22Rv1 (cell line): ENCODE results near the gene SLAMF1.

Experiments
- ZFX ChIP-seq: fragments of 450-650 bp; IDR thresholded peaks from 2 replicates; pipeline ENCODE4 v1.6.1; 2017; ENCODE audit warnings: antibody characterized with exemption, borderline replicate concordance
- TF ChIP-seq, protein P1 (sequence below): fragments of 450-650 bp; IDR thresholded peaks from 2 replicates; pipeline ENCODE4 v1.5.1; 2017; ENCODE audit warnings: mild to moderate bottlenecking

DNA sequence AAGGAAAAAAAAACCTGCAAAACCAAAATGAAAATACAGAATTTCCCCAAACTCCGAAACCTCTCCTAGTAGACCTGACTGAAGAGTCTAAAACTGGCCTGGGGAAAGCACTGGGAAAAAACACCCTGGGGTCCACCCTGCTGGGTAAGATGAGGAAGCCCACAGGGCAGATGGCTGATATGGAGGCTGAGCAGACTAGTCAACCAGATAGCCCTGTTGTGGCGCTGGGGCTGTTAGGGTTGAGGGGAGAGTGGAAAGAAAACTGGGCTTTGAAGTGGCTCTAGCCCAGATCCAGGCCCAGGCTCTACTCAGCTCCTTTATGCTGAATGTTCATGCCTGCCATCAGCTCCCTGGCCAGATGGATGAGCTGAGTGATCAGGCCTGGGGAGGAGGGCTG lies 6.8 kb upstream of the SLAMF1 start:
- TF ChIP-seq, protein P1, sequence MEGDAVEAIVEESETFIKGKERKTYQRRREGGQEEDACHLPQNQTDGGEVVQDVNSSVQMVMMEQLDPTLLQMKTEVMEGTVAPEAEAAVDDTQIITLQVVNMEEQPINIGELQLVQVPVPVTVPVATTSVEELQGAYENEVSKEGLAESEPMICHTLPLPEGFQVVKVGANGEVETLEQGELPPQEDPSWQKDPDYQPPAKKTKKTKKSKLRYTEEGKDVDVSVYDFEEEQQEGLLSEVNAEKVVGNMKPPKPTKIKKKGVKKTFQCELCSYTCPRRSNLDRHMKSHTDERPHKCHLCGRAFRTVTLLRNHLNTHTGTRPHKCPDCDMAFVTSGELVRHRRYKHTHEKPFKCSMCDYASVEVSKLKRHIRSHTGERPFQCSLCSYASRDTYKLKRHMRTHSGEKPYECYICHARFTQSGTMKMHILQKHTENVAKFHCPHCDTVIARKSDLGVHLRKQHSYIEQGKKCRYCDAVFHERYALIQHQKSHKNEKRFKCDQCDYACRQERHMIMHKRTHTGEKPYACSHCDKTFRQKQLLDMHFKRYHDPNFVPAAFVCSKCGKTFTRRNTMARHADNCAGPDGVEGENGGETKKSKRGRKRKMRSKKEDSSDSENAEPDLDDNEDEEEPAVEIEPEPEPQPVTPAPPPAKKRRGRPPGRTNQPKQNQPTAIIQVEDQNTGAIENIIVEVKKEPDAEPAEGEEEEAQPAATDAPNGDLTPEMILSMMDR = no peak
- TF ChIP-seq ZFX = no peak
